ENCODE measurements around the gene DDAH1. TPM values are rescaled to one million over a fixed set of nuclear protein-coding genes. Genes with fewer than 3 reads are reported as not detected.
"Not testable (repeated sequence)": the region's sequence is repeated elsewhere in the genome, so short reads cannot be mapped to it uniquely, and the experiment has no call there.

Gene DDAH1
- total RNA-seq, 6 experiments from 2014 or later = 54.9 to 94.9 (median 66.2) TPM

DNA sequence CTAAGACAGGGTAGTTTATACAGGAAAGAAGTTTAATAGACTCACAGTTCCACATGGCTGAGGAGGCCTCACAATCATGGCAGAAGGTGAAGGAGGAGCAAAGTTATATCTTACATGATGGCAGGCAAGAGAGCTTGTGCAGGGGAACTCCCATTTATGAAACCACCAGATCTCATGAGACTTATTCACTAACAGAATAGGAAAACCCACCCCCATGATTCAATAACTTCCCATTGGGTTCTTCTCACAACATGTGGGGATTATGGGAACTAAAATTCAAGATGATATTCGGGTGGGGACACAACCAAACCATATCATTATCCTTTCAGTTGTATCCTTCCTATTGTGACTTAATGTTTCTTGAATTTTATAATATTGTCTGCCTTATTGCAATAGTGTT, 13.4 kb upstream of the DDAH1 start:
- intact Hi-C loops (cut with DNase I) = no loop called here
- Histone ChIP-seq H3K4me3 (no peak overlapping the region), H3K27me3 (no peaks in the 10 kb centered on the region), H3K4me1 (no peaks in the 10 kb centered on the region), H3K27ac (no peak overlapping the region), H3K36me3 (no peaks in the 10 kb centered on the region), H3K9me3 (no peaks in the 10 kb centered on the region)
- 75% methylated on average over 1 of the region's 1 CpG for WGBS (ENCODE audit: insufficient coverage, low coverage, low lambda C conversion rate, missing lambda C conversion rate)
- DNase-seq = no peak
- no peak for ATAC-seq
- TF ChIP-seq POLR2A (IDR thresholded peaks at IDR 0.05) (no peak), CTCF (IDR thresholded peaks at IDR 0.05) (no peak)

DNA sequence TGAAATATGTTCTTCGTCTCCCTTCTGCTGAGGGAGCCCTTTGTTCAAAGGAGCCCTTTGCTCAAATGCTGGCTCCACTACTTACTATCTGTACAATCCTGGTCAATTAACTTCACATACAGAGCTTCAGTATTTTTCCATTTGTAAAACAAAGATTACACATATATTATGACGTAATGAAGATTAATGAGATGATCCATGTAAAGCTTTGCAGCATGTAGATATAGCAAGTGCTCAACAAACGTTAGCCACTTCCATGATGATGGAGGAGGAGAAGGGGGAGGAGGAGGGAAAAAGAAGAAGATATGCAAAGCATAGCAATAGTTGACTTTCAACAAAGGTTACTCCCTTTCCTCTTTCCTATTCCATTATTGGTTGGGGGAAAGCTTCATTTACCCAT, 10.1 kb upstream of the DDAH1 start:
- H3K27ac ChIP-seq = no peak overlapping the region
- DNase-seq (no peak), ATAC-seq (no peak)
- intact Hi-C loops (cut with DNase I) = no loop called here
- TF ChIP-seq POLR2A (IDR thresholded peaks at IDR 0.05) (no peak), CTCF (IDR thresholded peaks at IDR 0.05) (no peak)
- H3K4me3 ChIP-seq = no peak overlapping the region
- 78% methylated on average over 3 of the region's 3 CpGs for WGBS (ENCODE audit: insufficient coverage, low coverage, low lambda C conversion rate, missing lambda C conversion rate)
- H3K36me3 ChIP-seq = no peaks in the 10 kb centered on the region
- H3K9me3 ChIP-seq = no peaks in the 10 kb centered on the region
- no peaks in the 10 kb centered on the region for H3K4me1 ChIP-seq
- H3K27me3 ChIP-seq = no peaks in the 10 kb centered on the region

GRCh38 chr1:85473390-85473789, 8.4 kb upstream of the DDAH1 start:
- 34% methylated on average over 6 of the region's 6 CpGs for whole genome bisulfite sequencing (ENCODE audit: insufficient coverage, low coverage, low lambda C conversion rate, missing lambda C conversion rate)
- Histone ChIP-seq H3K4me1 (no peaks in the 10 kb centered on the region), H3K27me3 (no peaks in the 10 kb centered on the region), H3K9me3 (no peaks in the 10 kb centered on the region), H3K4me3 (no peak overlapping the region), H3K27ac (no peak overlapping the region), H3K36me3 (no peaks in the 10 kb centered on the region)
- TF ChIP-seq CTCF (IDR thresholded peaks at IDR 0.05) = no peak
- no peak for TF ChIP-seq POLR2A (IDR thresholded peaks at IDR 0.05)
- DNase-seq = no peak
- peak in 2 of 4 donors; percentile 45 to 49 for ATAC-seq
- intact Hi-C loops (cut with DNase I) = no loop called here

DNA sequence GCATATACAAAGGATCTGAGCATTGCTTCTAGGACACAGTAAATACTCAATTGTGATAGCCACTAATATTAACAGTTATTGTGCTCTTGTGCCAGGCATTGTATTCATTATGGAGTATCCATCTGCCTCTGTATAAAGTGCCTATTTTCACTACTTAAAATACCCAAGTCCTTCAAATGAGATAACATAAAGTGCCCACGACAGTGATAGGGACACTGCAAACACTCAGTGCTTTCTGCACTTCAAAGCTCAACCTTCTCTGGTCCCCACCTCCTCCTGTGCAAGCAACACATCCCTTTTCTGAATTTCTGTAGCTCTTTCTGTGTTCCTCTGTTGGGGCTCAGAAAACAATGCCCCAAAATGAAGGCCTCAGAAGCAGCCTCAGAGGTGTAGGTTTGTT, 6.6 kb upstream of the DDAH1 start:
- 56% methylated on average over 1 of the region's 1 CpG for WGBS (ENCODE audit: insufficient coverage, low coverage, low lambda C conversion rate, missing lambda C conversion rate)
- no peak overlapping the region for H3K4me3 ChIP-seq
- H3K27me3 ChIP-seq = no peaks in the 10 kb centered on the region
- no peak overlapping the region for H3K27ac ChIP-seq
- TF ChIP-seq CTCF (IDR thresholded peaks at IDR 0.05) (no peak), POLR2A (IDR thresholded peaks at IDR 0.05) (no peak)
- ATAC-seq (no peak), DNase-seq (no peak)
- H3K36me3 ChIP-seq = no peaks in the 10 kb centered on the region
- no peaks in the 10 kb centered on the region for H3K9me3 ChIP-seq
- H3K4me1 ChIP-seq = no peaks in the 10 kb centered on the region
- intact Hi-C loops (cut with DNase I) = no loop called here

DNA sequence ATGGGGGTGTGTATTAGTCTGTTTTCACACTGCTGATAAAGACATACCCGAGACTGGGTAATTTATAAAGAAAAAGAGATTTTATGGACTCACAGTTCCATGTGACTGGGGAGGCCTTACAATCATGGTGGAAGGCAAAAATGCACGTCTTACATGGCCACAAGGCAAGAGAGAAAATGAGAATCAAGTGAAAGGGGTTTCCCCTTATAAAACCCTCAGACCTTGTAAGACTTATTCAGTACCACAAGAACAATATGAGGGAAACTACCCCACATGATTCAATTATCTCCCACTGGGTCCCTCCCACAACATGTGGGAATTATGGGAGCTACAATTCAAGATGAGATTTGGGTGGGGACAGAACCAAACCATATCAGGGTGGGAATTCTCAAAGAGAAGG, 5.2 kb upstream of the DDAH1 start:
- H3K27ac ChIP-seq; H3K36me3 ChIP-seq; H3K27me3 ChIP-seq; H3K9me3 ChIP-seq; H3K4me1 ChIP-seq; H3K4me3 ChIP-seq; DNase-seq; ATAC-seq; intact Hi-C loops (cut with DNase I): not testable (repeated sequence)
- WGBS (ENCODE audit: insufficient coverage, low coverage, low lambda C conversion rate, missing lambda C conversion rate) = 86% methylated on average over 2 of the region's 2 CpGs
